GM21528 (cell line): ENCODE results near the gene RCAN1.

Experiments used
- ATAC-seq: cut with Tn5 transposase; IDR thresholded peaks from one replicate; pipeline ENCODE4 v1.9.1; 2021; ENCODE audit warnings: mild to moderate bottlenecking, moderate library complexity; ENCODE audit not compliant: unreplicated experiment, low FRiP score

Gene RCAN1

GRCh38 chr21:34614628-34615486 lies at the start of gene RCAN1:
RCAN1 (minus strand) TSS chr21:34615113; CDS start chr21:34615011, 102 bp downstream.
- peak; percentile 97 for ATAC-seq

GRCh38 chr21:34661848-34662247 lies 46.9 kb upstream of the RCAN1 start:
- no peak for ATAC-seq

- ATAC-seq, result no peak
These were observed 38.6 kb upstream of the RCAN1 start for GRCh38 chr21:34653522-34653921.

GRCh38 chr21:34651642-34652041 lies 36.7 kb upstream of the RCAN1 start:
- no peak for ATAC-seq

- no peak for ATAC-seq
These were observed 36.0 kb upstream of the RCAN1 start for GRCh38 chr21:34650861-34651431.

- no peak for ATAC-seq
These were observed 34.5 kb upstream of the RCAN1 start for GRCh38 chr21:34649400-34649799.

GRCh38 chr21:34648739-34649297 lies 33.9 kb upstream of the RCAN1 start:
- ATAC-seq, result no peak

GRCh38 chr21:34647555-34647954 lies 32.6 kb upstream of the RCAN1 start:
- ATAC-seq, result no peak

GRCh38 chr21:34644825-34645224 lies 29.9 kb upstream of the RCAN1 start:
- ATAC-seq, result no peak

GRCh38 chr21:34642211-34643075 lies 27.5 kb upstream of the RCAN1 start:
- peak; percentile 51 for ATAC-seq

GRCh38 chr21:34640858-34641257 lies 25.9 kb upstream of the RCAN1 start:
- ATAC-seq, result no peak

- no peak for ATAC-seq
These were observed 25.2 kb upstream of the RCAN1 start for GRCh38 chr21:34639882-34640788.

GRCh38 chr21:34639250-34639649 lies 24.3 kb upstream of the RCAN1 start:
- ATAC-seq, result no peak

GRCh38 chr21:34636961-34637360 lies 22.0 kb upstream of the RCAN1 start:
- ATAC-seq, result no peak

GRCh38 chr21:34635307-34635706 lies 20.4 kb upstream of the RCAN1 start:
- no peak for ATAC-seq

GRCh38 chr21:34632498-34632897 lies 17.6 kb upstream of the RCAN1 start:
- no peak for ATAC-seq

- no peak for ATAC-seq
These were observed 15.7 kb upstream of the RCAN1 start for GRCh38 chr21:34630536-34631143.

- ATAC-seq, result no peak
These were observed 11.2 kb upstream of the RCAN1 start for GRCh38 chr21:34626131-34626530.

GRCh38 chr21:34625030-34625593 lies 10.2 kb upstream of the RCAN1 start:
- ATAC-seq, result no peak
